Measurements from ENCODE around the gene PLCB1.

PLCB1 gene

GRCh38 chr20:8474027-8474668 lies 342.1 kb downstream of the PLCB1 start:
- in situ Hi-C loops (cut with MboI; ENCODE audit: low sequenced_read_pairs): no loop called here

DNA sequence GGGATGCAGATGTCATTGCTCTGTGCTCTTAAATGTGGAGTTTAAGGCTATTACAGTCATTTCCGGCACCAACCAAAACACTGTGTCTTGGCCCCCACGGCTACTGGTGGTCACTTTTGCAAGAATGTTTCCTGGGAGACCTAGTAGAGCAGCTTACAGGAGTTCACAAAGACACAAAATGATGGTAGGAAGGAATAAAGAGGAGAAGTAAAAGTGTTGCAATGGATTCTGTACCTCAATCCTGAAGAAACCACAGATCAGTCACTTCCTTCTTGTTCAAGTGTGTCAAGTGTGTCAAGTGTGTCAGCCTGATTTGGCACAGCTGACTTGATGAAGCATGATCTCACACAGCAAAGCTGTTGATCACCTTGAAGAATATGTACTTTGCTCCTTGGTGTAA lies 344.0 kb downstream of the PLCB1 start:
- in situ Hi-C loops (cut with MboI; ENCODE audit: low sequenced_read_pairs): no loop called here

DNA sequence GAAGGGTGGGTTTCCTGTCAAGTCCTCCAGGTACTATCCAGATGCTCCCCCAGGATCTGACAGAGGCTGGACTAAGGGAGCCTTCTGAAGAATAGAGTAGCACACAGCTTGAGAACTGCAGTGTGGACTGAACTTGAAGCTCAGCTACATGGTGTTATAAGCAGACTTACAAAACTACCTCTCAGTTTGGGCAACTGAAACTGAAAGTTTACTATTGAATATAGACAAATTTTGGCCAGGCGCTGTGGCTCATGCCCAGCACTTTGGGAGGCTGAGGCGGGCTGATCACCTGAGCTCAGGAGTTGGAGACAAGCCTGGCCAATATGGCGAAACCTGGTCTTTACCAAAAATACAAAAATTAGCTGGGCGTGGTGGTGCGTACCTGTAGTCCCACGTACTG lies 348.5 kb downstream of the PLCB1 start:
- in situ Hi-C loops (cut with MboI; ENCODE audit: low sequenced_read_pairs): no loop called here

GRCh38 chr20:8487696-8488095 lies 355.6 kb downstream of the PLCB1 start:
- in situ Hi-C loops (cut with MboI; ENCODE audit: low sequenced_read_pairs): no loop called here

- in situ Hi-C loops (cut with MboI; ENCODE audit: low sequenced_read_pairs): no loop called here
Measured at GRCh38 chr20:8489094-8489883, 357.2 kb downstream of the PLCB1 start.

DNA sequence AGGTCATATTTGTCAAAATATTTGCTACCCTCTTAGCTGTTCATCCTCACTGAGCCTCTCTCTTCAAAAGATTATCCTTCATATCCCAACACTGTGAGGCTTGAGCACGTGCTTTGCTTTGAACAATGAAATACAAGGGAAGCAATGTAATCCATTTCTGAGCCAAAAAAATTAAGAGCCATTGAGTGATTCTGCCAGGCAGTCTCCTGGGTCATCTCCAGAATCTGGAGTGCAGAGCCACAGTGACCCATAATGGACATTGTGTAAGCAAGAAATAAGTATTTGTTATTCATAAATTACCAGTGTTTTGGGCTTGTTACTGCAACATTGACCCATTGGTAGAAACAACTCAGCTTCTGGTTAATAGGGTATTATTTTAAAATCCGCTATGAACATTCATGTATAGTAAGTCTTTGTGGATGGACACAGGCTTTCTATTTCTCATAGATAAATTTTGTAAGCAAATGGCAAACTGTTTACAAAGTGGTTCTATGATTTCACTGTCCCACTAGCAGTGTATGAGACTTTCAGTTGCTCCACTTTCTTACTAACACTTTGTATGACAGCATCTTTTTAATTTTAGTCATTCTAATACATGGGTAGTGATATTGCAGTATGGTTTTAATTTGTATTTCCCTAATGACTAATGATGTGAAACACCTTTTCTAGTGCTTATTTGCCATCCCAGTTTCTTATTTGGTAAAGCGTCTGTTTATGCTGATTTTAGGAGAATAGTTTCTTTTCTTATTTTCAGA lies 358.2 kb downstream of the PLCB1 start:
- in situ Hi-C loops (cut with MboI; ENCODE audit: low sequenced_read_pairs): no loop called here

GRCh38 chr20:8492173-8492572 lies 360.1 kb downstream of the PLCB1 start:
- in situ Hi-C loops (cut with MboI; ENCODE audit: low sequenced_read_pairs): no loop called here

DNA sequence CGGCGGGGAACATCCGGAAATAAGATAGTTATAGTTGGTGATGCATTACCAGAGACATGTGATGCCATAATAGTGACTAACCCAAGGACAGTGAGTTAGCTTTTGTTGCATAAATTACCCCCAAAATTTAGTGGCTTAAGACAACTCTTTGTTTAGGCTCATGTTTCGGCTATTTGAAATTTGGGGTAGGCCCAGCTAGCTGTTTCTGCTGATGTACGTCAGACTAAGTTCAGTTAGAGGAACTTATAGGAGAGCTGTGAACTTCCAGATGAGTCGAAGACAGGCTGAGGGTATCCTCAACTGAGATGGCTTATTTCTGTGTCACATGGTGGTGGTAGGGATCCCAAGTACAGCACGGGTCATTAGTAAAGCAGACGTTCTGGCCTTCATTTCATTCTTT lies 366.5 kb downstream of the PLCB1 start:
- in situ Hi-C loops (cut with MboI; ENCODE audit: low sequenced_read_pairs): no loop called here

- in situ Hi-C loops (cut with MboI; ENCODE audit: low sequenced_read_pairs): no loop called here
Measured at GRCh38 chr20:8504030-8504429, 372.0 kb downstream of the PLCB1 start.

GRCh38 chr20:8505476-8506200 lies 373.6 kb downstream of the PLCB1 start:
- in situ Hi-C loops (cut with MboI; ENCODE audit: low sequenced_read_pairs): no loop called here

GRCh38 chr20:8507231-8507630 lies 375.2 kb downstream of the PLCB1 start:
- in situ Hi-C loops (cut with MboI; ENCODE audit: low sequenced_read_pairs): no loop called here

GRCh38 chr20:8509809-8510208 lies 377.7 kb downstream of the PLCB1 start:
- in situ Hi-C loops (cut with MboI; ENCODE audit: low sequenced_read_pairs): no loop called here

DNA sequence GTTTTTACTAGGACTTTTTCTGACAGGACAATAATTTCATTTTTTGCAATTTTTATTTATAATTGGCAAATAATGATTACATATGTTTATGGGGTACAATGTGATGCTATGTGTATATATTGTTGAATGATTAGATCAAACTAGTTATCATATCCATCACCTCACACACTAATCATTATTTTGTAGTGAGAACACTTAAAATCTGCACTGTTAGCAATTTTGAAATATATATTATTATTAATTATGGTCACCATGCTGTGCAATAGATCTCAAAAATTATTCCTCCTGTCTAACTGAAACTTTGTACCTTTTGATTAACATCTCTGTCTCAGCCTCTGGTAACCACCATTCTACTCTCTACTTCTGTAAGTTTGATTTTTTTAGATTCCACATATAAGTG lies 378.7 kb downstream of the PLCB1 start:
- in situ Hi-C loops (cut with MboI; ENCODE audit: low sequenced_read_pairs): no loop called here

- in situ Hi-C loops (cut with MboI; ENCODE audit: low sequenced_read_pairs): no loop called here
Measured at GRCh38 chr20:8512003-8512402, 379.9 kb downstream of the PLCB1 start.

GRCh38 chr20:8515810-8516435 lies 383.9 kb downstream of the PLCB1 start:
- in situ Hi-C loops (cut with MboI; ENCODE audit: low sequenced_read_pairs): no loop called here

DNA sequence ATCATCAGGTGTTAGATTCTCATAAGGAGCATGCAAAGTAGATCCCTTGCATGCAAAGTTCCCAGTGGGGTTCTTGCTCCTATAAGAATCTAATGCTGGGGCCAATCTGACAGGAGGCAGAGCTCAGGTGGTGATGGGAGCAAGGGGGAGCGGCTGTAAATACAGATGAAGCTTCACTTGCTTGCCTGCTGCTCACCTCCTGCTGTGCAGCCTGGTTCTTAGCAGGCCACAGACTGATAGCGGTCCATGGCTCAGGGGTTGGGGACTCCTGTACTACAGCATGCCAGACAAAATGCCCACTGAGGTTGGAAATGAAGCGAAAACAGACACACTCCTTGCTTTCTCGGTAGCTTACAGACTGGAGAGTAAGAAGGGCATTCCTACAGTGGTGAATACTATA lies 386.8 kb downstream of the PLCB1 start:
- in situ Hi-C loops (cut with MboI; ENCODE audit: low sequenced_read_pairs): no loop called here

GRCh38 chr20:8519887-8520286 lies 387.8 kb downstream of the PLCB1 start:
- in situ Hi-C loops (cut with MboI; ENCODE audit: low sequenced_read_pairs): no loop called here

- in situ Hi-C loops (cut with MboI; ENCODE audit: low sequenced_read_pairs): no loop called here
Measured at GRCh38 chr20:8522168-8522567, 390.1 kb downstream of the PLCB1 start.

- in situ Hi-C loops (cut with MboI; ENCODE audit: low sequenced_read_pairs): no loop called here
Measured at GRCh38 chr20:8523684-8524083, 391.6 kb downstream of the PLCB1 start.

DNA sequence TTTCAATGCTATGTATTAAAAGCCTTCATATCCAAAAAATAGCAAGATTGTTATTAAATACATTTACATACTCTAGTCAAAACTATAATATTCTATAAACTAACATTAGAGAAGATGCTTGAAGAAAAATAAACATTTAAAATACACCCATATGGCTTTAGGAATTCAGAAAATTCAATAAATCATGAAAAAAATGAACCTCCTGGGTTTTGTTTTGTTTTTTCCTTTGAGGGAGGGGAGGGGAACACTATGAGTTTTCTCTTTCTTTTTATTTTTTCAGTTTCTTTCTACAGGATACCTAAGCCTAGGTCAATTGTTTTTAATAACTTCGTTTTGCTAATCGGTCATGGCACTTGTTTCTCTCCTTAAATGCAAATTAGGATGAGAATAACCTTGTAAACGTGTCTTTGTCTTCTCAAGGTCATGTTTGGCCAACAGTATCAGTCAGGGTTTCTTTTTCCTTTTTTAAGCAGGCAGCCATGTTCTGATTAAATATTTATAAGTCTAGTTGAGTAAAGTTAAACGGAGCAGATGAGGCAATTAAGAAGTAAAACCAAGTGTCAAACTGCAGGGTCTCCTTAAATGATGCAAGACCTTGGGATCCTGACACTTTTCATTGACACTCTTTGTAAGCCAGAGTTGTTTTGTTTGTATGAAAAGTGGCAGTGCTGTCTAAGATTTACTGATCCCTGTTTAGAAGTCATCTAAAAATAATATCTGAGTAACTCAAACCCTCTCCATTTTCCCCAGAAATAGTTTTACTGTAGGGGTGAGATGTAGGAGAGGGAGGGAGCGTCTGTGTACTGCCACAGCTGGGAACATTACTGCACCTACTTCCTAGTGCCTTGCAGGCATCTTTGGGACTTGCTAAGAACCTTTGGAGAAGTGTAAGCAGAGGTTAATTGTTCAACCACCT lies 392.3 kb downstream of the PLCB1 start:
- in situ Hi-C loops (cut with MboI; ENCODE audit: low sequenced_read_pairs): no loop called here
